HG02973 (cell line): ENCODE measurements around the gene DNAAF5.
"Not testable (repeated sequence)": the region's sequence is repeated elsewhere in the genome, so short reads cannot be mapped to it uniquely, and the experiment has no call there.

Experiments
- ATAC-seq: cut with Tn5 transposase; IDR thresholded peaks from one replicate; pipeline ENCODE4 v1.9.1; 2021; ENCODE audit warnings: moderate library complexity; ENCODE audit not compliant: unreplicated experiment

The DNAAF5 gene

GRCh38 chr7:802500-803242, 76.2 kb downstream of the DNAAF5 start:
- no peak for ATAC-seq

GRCh38 chr7:803243-803635, 76.7 kb downstream of the DNAAF5 start:
- no peak for ATAC-seq

- ATAC-seq: not testable (repeated sequence)
Observed at GRCh38 chr7:803796-804195, 77.3 kb downstream of the DNAAF5 start.

GRCh38 chr7:805261-805660, 78.8 kb downstream of the DNAAF5 start:
- ATAC-seq: no peak

- no peak for ATAC-seq
Observed at GRCh38 chr7:815284-816216, 89.1 kb downstream of the DNAAF5 start.

GRCh38 chr7:816300-816750, 89.8 kb downstream of the DNAAF5 start:
- ATAC-seq: peak; percentile 83

GRCh38 chr7:816751-817671, 90.5 kb downstream of the DNAAF5 start:
- ATAC-seq: peak; percentile 11

- no peak for ATAC-seq
Observed at GRCh38 chr7:818031-818699, 91.7 kb downstream of the DNAAF5 start.

- no peak for ATAC-seq
Observed at GRCh38 chr7:820341-820740, 93.8 kb downstream of the DNAAF5 start.

GRCh38 chr7:821688-822087, 95.2 kb downstream of the DNAAF5 start:
- no peak for ATAC-seq

GRCh38 chr7:822692-823276, 96.3 kb downstream of the DNAAF5 start:
- ATAC-seq: no peak

- no peak for ATAC-seq
Observed at GRCh38 chr7:823649-824048, 97.2 kb downstream of the DNAAF5 start.

GRCh38 chr7:824081-824480, 97.6 kb downstream of the DNAAF5 start:
- no peak for ATAC-seq

- no peak for ATAC-seq
Observed at GRCh38 chr7:824664-825063, 98.2 kb downstream of the DNAAF5 start.

- no peak for ATAC-seq
Observed at GRCh38 chr7:825386-825785, 98.9 kb downstream of the DNAAF5 start.

GRCh38 chr7:826230-826917, 99.9 kb downstream of the DNAAF5 start:
- ATAC-seq: no peak

- no peak for ATAC-seq
Observed at GRCh38 chr7:828793-829561, 102.5 kb downstream of the DNAAF5 start.

- no peak for ATAC-seq
Observed at GRCh38 chr7:830069-830468, 103.6 kb downstream of the DNAAF5 start.
